Measurements from ENCODE around the gene TTBK1.

The TTBK1 gene

DNA sequence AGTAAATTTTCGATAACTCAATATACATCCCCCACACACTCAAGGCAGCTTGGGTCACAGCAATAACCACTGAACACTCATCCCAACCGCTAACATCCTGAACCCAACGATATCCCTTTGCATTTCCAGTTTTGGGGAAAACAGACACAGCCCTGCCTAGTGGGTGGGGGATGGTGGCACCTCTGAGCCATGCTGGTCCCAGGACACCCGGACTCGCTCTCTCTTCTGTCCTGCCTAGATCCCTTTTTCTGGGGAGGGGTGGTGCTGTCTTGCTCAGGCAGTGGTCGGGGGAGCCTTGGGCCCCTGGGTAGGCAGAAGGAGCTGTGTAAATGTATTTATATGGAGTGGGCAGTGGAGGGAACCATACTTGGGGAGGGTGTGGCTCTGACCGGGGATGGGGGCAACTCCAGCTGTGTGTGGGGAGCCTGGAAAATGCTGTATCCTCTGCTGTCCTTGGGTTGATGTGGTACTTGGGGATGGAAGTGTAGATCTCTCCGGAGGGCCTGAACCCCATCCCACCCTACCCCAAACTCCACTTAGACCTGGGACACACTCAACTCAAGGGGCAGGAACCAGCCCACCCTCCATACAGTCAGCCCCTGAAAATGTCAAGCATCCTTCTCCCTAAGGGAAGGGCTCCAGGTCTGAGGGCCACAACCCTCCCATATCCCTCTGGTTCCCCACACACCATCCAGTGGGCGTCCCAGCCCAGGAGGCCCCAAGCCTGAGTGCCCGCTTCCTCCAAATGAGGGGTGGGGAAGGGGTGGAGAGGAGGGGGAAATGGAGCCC is 31.0 kb downstream of the TTBK1 start:
- DNase-seq = no peak

DNA sequence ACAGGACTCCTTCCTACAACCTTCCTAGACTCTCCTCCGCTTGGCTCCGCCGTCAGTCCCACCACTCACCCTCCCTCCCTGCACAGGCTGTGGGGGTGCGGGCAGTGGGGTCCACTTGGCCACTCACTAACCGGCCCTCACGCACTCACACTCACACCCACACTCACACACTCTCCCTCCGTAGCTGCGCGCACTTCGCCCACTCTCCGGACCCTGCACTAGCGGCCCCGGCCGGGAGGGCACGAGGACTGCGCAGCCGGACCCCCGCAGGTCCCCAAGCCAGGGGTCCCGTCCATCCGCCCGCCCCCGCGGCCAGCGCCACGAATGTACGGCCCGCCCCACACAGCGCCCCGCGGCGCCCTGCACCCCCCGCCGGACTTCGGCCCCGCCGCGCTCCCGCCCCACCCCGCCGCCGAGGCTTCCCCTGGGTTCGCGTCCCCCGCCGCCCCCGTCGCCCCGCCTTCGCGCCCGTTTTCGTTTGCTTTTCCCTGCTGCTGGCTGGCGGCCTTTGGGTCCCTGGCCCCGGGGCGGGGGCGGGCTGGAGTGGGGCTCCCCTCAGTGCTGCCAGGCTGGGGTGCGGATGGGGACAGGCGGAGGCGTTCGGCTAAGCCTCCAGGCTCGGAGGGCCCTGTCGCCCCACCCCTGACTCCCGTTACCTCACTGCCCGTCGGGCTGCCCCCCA is 31.8 kb downstream of the TTBK1 start:
- no peak for DNase-seq

- DNase-seq = no peak
Measured at GRCh38 chr6:43275801-43276576, 32.7 kb downstream of the TTBK1 start.

- DNase-seq = no peak
Measured at GRCh38 chr6:43276577-43277305, 33.5 kb downstream of the TTBK1 start.

- no peak for DNase-seq
Measured at GRCh38 chr6:43277306-43277642, 34.0 kb downstream of the TTBK1 start.

DNA sequence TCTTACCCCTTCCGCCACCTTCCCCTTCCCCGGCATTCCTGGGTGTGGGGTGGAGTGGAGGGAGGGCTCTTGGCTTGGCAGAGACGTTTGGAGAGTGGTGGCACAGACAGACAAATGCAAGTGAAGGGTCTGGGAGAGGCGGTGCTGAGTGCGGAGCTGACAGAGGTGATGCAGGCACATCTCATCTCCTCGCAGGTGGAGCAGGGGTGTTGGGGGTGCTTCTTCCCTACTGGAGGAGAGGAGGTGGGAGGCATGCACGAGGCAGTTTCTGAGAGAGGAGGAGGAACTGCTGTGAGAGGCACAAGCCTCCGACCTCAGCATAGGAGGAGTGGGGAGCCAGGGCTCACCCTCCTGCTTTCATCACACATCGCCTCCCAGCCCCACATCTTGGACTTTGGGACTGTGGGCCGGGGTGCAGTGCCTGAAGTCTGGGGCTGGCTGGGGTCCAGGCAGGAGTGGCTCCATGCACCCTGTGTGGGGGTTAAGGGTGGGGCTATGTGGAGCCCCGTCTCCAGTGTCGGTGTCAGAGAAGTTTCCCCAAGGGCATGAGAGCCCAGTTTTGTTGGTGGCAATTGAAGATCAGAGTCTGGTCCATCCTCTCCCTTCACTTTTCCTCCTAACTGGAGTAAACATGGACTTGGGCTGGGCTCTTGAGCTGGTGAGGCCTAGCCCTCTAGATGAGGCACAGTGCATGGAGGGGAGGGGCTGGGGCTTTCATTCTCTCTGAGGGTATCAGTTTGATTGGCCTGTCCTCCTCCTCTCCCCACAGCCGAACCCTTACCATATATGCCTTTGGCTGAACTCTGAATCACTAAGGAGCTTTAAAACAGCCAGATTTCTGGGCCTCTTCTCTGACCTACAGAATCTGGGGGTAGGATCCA is 34.6 kb downstream of the TTBK1 start:
- no peak for DNase-seq

DNA sequence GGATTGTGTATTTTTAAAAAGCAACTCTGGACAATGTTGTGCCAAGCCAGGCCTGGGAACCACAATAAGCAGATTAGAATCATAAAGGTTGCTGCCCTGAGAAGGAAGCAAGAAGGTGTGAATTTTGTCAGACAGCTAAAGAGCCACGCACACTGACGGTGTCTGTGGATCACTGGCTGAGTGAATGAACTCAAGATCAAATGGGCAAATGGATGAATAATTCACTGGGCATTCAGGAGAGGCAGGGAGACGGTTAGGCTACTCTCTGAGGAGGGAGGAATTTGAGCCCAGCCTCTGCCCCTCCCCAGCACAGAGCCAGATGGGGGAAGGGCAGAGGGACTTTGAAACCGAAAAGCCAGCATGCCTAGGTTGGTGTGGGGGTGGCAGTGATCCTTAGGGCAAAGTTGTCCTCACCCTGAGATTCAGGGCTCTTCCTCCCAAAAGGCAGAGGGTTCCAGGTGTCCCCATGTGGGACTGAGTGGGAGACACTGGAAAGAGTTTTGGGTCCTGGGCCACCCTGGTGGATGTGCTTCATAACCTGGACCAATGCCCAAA is 35.3 kb downstream of the TTBK1 start:
- no peak for DNase-seq

- no peak for DNase-seq
Measured at GRCh38 chr6:43280234-43280633, 37.0 kb downstream of the TTBK1 start.

- no peak for DNase-seq
Measured at GRCh38 chr6:43282060-43282459, 38.8 kb downstream of the TTBK1 start.

GRCh38 chr6:43282636-43283513 is 39.6 kb downstream of the TTBK1 start:
- no peak for DNase-seq

DNA sequence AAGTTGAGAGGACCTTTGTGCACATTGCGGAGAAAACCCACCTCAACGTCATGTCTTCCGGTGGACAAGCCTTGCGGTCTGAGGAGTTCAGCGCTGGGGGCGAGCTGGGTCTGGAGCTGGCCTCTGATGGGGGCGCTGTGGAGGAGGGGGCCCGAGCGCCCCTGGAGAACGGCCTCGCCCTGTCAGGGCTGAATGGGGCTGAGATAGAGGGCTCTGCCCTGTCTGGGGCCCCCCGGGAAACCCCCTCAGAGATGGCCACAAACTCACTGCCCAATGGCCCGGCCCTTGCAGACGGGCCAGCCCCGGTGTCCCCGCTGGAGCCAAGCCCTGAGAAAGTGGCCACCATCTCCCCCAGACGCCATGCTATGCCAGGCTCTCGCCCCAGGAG is 40.2 kb downstream of the TTBK1 start:
- no peak for DNase-seq

DNA sequence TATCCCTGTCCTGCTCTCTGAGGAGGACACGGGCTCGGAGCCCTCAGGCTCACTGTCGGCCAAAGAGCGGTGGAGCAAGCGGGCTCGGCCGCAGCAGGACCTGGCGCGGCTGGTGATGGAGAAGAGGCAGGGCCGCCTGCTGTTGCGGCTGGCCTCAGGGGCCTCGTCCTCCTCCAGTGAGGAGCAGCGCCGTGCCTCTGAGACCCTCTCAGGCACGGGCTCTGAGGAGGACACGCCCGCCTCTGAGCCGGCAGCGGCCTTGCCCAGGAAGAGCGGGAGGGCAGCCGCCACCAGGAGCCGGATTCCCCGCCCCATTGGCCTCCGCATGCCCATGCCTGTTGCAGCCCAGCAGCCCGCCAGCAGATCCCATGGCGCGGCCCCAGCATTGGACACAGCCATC is 40.6 kb downstream of the TTBK1 start:
- DNase-seq = no peak

DNA sequence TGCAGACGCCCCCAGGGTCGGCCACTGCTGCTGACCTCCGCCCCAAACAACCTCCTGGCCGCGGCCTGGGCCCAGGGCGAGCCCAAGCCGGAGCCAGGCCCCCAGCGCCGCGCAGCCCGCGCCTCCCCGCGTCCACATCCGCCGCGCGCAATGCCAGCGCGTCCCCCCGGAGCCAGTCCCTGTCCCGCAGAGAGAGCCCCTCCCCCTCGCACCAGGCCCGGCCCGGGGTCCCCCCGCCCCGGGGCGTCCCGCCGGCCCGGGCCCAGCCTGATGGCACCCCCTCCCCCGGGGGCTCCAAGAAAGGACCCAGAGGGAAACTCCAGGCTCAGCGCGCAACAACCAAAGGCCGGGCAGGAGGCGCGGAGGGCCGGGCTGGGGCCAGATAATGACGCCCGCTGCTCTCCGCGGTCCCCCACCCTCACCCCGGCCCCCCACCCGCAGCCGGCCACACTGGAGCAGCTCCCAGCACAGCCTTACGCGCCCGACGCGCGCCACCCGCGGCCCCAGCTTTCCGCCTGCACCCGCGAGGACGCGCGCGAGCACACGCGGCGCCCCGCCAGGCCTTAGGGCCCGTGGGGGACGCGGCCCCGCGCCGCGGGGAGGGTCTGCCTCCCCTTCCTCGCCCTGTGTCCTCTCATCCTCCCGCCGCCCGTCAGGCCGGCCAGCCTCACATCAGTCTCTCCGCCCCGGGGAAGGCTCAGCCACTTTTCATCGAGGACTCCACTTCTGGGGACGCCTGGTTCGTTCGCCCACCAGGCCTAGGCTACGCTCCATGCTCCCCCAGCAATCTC is 41.9 kb downstream of the TTBK1 start:
- DNase-seq = no peak

- DNase-seq = no peak
Measured at GRCh38 chr6:43285832-43286231, 42.6 kb downstream of the TTBK1 start.

DNA sequence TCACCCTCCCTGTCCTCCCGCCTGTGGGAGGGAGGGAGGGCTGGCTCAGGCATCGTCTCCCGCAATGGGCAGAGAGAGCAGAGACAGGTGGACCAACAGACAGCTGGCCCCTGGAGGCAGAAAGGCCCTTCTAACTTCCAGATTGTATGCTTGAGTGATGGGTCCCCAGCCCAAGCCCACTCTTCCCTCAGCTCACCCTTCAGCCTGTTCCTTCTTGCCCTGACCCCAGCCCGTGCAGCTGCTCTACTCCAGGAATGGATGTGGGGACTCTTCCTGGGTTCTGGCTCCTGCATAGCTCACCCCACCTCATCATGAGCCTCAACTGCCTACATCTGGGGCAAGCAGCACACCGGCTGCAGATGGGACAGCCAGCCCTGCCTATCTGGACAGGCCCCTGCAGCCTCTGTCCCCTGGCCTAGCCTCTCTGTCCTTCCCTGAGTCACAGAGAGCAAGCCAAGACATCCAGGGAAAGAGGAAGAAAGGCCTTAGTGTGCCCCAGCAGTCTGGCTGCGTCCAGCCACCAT is 43.2 kb downstream of the TTBK1 start:
- no peak for DNase-seq

GRCh38 chr6:43286980-43287716 is 43.9 kb downstream of the TTBK1 start:
- DNase-seq = no peak

DNA sequence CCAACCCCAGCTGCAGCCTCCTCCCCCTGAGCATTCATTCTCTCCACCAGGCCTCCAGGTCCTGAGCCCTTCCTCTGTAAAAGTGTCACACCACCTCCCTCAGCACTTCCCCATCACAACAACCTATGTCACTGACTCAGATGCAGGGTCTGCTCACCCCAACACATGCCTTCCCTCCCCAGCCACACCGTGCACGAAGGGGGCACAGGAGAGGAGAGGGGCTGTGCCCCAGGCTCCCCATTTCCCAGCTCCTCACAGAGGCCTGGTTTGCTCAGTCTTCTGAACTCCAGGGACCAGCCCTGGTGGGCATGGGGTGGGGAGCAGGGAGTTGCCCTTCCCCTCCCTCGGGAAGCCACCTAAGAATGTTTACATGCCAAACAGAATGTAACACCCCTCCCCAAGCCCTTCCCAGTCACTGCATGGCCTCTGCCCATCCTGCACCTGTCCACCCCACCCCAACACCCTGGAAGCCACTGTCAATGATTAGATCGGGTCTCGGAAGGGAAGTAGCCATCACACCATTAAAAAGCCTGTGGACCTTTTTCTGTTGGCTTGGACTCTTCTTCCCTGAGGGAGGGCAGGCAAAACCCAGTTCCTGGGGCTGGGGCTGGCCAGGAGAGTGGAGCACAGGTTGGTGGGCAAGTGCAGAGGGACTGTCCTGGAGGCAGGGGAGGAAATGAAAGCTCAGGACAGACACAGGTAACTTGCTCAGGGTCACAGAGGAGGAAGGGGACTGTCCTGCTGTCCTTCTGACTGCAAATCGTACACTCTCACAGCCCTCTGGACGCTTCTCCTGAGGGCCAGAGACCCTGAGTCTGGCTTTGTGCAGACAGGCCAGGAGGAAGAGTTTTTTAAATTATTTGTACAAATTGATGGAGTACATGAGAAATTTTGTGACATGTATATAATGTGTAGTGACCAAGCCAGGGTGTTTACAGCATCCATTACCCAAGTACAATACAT is 44.7 kb downstream of the TTBK1 start:
- no peak for DNase-seq
